Heart left ventricle (tissue), 16 donors: ENCODE results near the gene CYSTM1. TPM values are rescaled to one million over a fixed set of nuclear protein-coding genes. Genes with fewer than 3 reads are reported as not detected.

Experiments
- ATAC-seq, 4 donors: fragments of 200-7000 bp; cut with Tn5 transposase; one replicate each; pipeline ENCODE4 v1.9.1; 2020 to 2022; ENCODE audit warnings: moderate library complexity in 4 of 4, mild to moderate bottlenecking in 3 of 4, moderate number of reproducible peaks in 1 of 4
- DNase-seq, 5 donors: peaks; one replicate each; pipeline ENCODE4 v3.0.0-alpha.2; 2020
- H3K27ac ChIP-seq, 12 donors: fragments of 200-600 bp; sonication (generic) in 4 of 12; one replicate each; pipeline versions ENCODE4 v1.5.0 to v1.8.0; 2016 to 2022; ENCODE audit warnings: mild to moderate bottlenecking in 2 of 12
- H3K27me3 ChIP-seq, 9 donors: fragments of 200-600 bp; sonication (generic) in 2 of 9; one replicate each; pipeline versions ENCODE4 v1.5.1 to v1.8.0; 2016 to 2022; ENCODE audit warnings: mild to moderate bottlenecking in 3 of 9
- H3K36me3 ChIP-seq, 9 donors: fragments of 200-600 bp; sonication (generic) in 2 of 9; one replicate each; pipeline versions ENCODE4 v1.5.0 to v1.8.0; 2018 to 2022; ENCODE audit warnings: mild to moderate bottlenecking in 2 of 9
- H3K4me1 ChIP-seq, 12 donors: fragments of 200-600 bp; sonication (generic) in 4 of 12; one replicate each; pipeline versions ENCODE4 v1.5.0 to v1.8.0; 2016 to 2022; ENCODE audit warnings: mild to moderate bottlenecking in 3 of 12
- H3K4me3 ChIP-seq, 12 donors: fragments of 200-600 bp; sonication (generic) in 4 of 12; one replicate each; pipeline versions ENCODE4 v1.5.0 to v1.8.0; 2017 to 2022; ENCODE audit warnings: mild to moderate bottlenecking in 9 of 12, moderate library complexity in 4 of 12
- H3K9me3 ChIP-seq, 12 donors: fragments of 200-600 bp; sonication (generic) in 4 of 12; one replicate each; pipeline versions ENCODE4 v1.5.0 to v1.8.0; 2016 to 2022; ENCODE audit warnings: mild to moderate bottlenecking in 1 of 12
- CTCF ChIP-seq, 12 donors: fragments of 200-600 bp; sonication (generic) in 4 of 12; IDR thresholded peaks; one replicate each; pipeline versions ENCODE4 v1.5.0 to v1.8.0; 2018 to 2022; ENCODE audit warnings: antibody characterized with exemption in 12 of 12, mild to moderate bottlenecking in 5 of 12
- POLR2A ChIP-seq, 2 donors: fragments of 450-650 bp; IDR thresholded peaks; one replicate each; pipeline ENCODE4 v1.6.1; 2017; ENCODE audit warnings: antibody characterized with exemption in 2 of 2, mild to moderate bottlenecking in 2 of 2, moderate library complexity in 2 of 2
- WGBS, 4 donors: extraction: QIAGEN DNeasy Blood & Tissue Kit in 2 of 4; methylation state at CpG; one replicate each; pipeline versions ENCODE4 v1.1.5 to v1.1.7; 2013 to 2018; 5-methylcytosine and 5-hydroxymethylcytosine counted together
- intact Hi-C, 10 donors: fragments of 100-400 bp; cut with DNase I; formaldehyde crosslinking; loops; one replicate each; pipeline versions ENCODE4 v1.11.1 to v1.14.2; 2022
- polyA plus RNA-seq, 2 donors: library from polyadenylated mRNA; stranded (reverse); fragments of 200-250 nt; gene quantifications; one replicate each; pipeline ENCODE4 v1.2.3, GENCODE V29; 2013
- total RNA-seq, 9 donors: library from RNA; depleted of rRNA in 2 of 9; stranded (reverse); fragments of >200 nt in 2 of 9; fragmentation: NEBNext Ultra II Directional in 3 of 9; extraction: Animal tissue kit (Norgen Biotek cat#: 25700) in 3 of 9; gene quantifications; one replicate each; pipeline versions ENCODE4 v1.1.0 to v1.2.4, GENCODE V29; 2016 to 2023
- donor health status: ischemic (EF 13 %, LVEDD 7.1; RV severe dilation, severe dysfunction).
- donor health status: healthy with polysubstance abuse.
- donor health status: DM: no; HTN: yes; CAD: no.
- donor health status: DM: no; HTN: no; CAD: no.
- donor health status: ischemic (EF 25% LVEDD 6.9; RV normal size, moderate dysfunction).
- donor health status: ischemic (EF 25% LVEDD 5.7; RV mildly dilated, moderate dysfunction).
- donor health status: healthy.
- donor health status: DM: yes; HTN: yes; CAD: no.
- donor health status: ischemic (EF 35%, LVEDD 5.7; RV mildly dilated, moderate dysfunction).
- donor health status: nonischemic (EF 11% LVEDD 7.7; RV severe dilation, severe dysfunction).
- donor health status: DM: yes; HTN: yes; CAD: no.
- donor health status: PGD.
- donor health status: ischemic (EF 29% LVEDD 5.4; RV normal size, mild dysfunction).
- donor health status: nonischemic (EF 23%, LVEDD 6.1; RV moderate dilation, normal function).

CYSTM1 gene
- total and polyA plus RNA-seq, 11 donors, result 58.1 to 238 (median 94.5) TPM

- no peaks in the 10 kb centered on the region for H3K27me3 ChIP-seq
- intact Hi-C loops, result no loop called here
- 91 to 95% (median 93%) methylated on average over 5 of the region's 5 CpGs for WGBS, 4 donors
- no peaks in the 10 kb centered on the region for H3K9me3 ChIP-seq
- no peaks in the 10 kb centered on the region for H3K36me3 ChIP-seq
- ATAC-seq, result no peak
- H3K4me3 ChIP-seq, result no peak overlapping the region
- peaks cover 6 to 40% (median 31%) of the 10 kb centered on the region in 12 donors for H3K4me1 ChIP-seq
- TF ChIP-seq POLR2A (IDR thresholded peaks at IDR 0.05) (no peak), CTCF (IDR thresholded peaks at IDR 0.05) (no peak)
- no peak overlapping the region for H3K27ac ChIP-seq
- no peak for DNase-seq
Observed at GRCh38 chr5:140128376-140128775, 46.6 kb upstream of the CYSTM1 start.

GRCh38 chr5:140130949-140131733 lies 43.8 kb upstream of the CYSTM1 start:
- Histone ChIP-seq H3K27ac (peak overlapping the region in 1 of 12 donors; percentile 9), H3K4me3 (no peak overlapping the region), H3K36me3 (no peaks in the 10 kb centered on the region), H3K9me3 (no peaks in the 10 kb centered on the region), H3K27me3 (no peaks in the 10 kb centered on the region), H3K4me1 (peaks cover 6 to 40% (median 27%) of the 10 kb centered on the region in 12 donors)
- no peak for ATAC-seq
- WGBS, 4 donors, result 73 to 75% (median 74%) methylated on average over 5 of the region's 5 CpGs
- TF ChIP-seq CTCF (IDR thresholded peaks at IDR 0.05) (no peak), POLR2A (IDR thresholded peaks at IDR 0.05) (no peak)
- DNase-seq, result no peak
- intact Hi-C loops, result no loop called here

- intact Hi-C loops, result no loop called here
- peak overlapping the region in 3 of 12 donors; percentile 9 to 21 (median 15) for H3K27ac ChIP-seq
- H3K36me3 ChIP-seq, result no peaks in the 10 kb centered on the region
- no peak for DNase-seq
- H3K27me3 ChIP-seq, result no peaks in the 10 kb centered on the region
- H3K4me1 ChIP-seq, result peaks cover 6 to 40% (median 27%) of the 10 kb centered on the region in 12 donors
- TF ChIP-seq POLR2A (IDR thresholded peaks at IDR 0.05) (no peak), CTCF (IDR thresholded peaks at IDR 0.05) (no peak)
- ATAC-seq, result peak in 3 of 4 donors; percentile 71 to 85 (median 84)
- no peak overlapping the region for H3K4me3 ChIP-seq
- no peaks in the 10 kb centered on the region for H3K9me3 ChIP-seq
- 44 to 63% (median 50%) methylated on average over 3 of the region's 3 CpGs for WGBS, 4 donors
Observed at GRCh38 chr5:140131967-140132409, 43.0 kb upstream of the CYSTM1 start.

GRCh38 chr5:140133514-140134167 lies 41.3 kb upstream of the CYSTM1 start:
- Histone ChIP-seq H3K27me3 (no peaks in the 10 kb centered on the region), H3K27ac (no peak overlapping the region), H3K4me3 (no peak overlapping the region), H3K9me3 (no peaks in the 10 kb centered on the region), H3K4me1 (peaks cover 6 to 40% (median 26%) of the 10 kb centered on the region in 12 donors), H3K36me3 (no peaks in the 10 kb centered on the region)
- TF ChIP-seq CTCF (IDR thresholded peaks at IDR 0.05) (no peak), POLR2A (IDR thresholded peaks at IDR 0.05) (no peak)
- 89 to 94% (median 91%) methylated on average over 4 of the region's 4 CpGs for WGBS, 4 donors
- ATAC-seq (no peak), DNase-seq (no peak)
- intact Hi-C loops, result no loop called here
